HG02943 (cell line): ENCODE results near the gene CCDC194.
A peak's percentile ranks its signal among the peaks of the same experiment; 100 is the strongest.
"Not testable (repeated sequence)": the region's sequence is repeated elsewhere in the genome, so short reads cannot be mapped to it uniquely, and the experiment has no call there.

Source experiments
- ATAC-seq: cut with Tn5 transposase; IDR thresholded peaks from one replicate; pipeline ENCODE4 v1.9.1; 2021; ENCODE audit warnings: mild to moderate bottlenecking, low read depth, moderate library complexity; ENCODE audit not compliant: unreplicated experiment

The CCDC194 gene

GRCh38 chr19:17378271-17378670 is 15.7 kb downstream of the CCDC194 start:
- ATAC-seq, result no peak

DNA sequence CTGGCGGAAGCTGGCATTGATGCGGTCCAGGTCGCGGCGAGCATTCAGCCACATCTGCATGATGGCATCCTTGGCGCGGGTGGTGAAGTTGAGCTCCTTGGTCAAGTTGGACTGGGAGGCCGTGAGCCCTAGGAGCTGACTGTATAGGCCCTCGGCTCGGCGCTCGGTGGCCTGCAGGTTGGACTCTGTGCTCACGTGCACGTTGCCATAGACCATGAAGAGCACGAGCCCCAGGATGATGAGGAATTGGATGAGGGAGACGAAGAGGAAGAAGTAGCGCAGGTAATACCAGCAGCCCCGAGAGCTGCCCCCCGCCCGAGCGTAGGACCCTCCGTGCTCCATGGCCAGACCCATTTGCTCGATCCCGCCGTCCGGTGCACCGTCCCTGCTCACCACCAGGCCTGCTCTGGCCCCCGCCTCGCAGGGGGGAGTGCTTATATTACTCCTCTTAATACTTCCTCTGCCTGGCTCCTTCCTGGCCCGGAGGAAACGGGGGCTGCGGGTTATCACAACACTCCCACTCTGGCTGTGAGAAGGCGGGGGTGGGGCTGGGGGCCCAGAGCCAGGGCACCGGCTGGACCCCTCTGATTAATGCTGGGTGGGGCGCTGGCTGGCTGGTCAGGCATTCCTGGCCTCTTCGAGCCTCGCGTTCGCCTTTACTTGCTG is 16.9 kb downstream of the CCDC194 start, which contains the start of gene PLVAP:
PLVAP (minus strand) TSS at position 408 of the 666 bp plus-strand sequence; CDS start at position 354, 54 bp downstream.
- ATAC-seq, result no peak

DNA sequence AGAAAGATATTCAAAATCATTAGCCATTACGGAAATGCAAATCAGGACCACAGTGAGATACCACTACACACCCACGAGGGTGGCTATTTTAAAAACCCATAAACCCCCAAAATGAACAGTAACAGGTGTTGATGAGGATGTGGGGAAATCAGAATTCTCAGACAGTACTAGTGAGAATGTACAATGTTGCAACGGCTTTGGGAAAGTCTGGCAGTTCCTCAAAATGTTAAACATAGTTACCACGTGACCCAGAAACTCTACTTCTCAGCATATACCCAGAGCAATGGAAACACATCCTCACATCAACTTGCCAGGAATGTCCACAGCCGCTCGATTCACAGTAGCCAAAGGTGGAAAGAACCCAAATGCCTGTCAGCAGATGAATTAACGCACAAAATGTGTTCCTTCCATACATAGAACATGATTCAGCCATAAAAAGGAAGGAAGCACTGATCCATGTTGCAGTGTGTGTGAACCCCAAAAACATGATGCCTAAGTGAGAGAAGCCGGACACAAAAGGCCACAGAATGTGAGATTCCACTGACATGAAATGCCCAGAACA is 23.9 kb downstream of the CCDC194 start:
- peak; percentile 67 for ATAC-seq

GRCh38 chr19:17365361-17365760 is 28.6 kb downstream of the CCDC194 start:
- ATAC-seq, result no peak

DNA sequence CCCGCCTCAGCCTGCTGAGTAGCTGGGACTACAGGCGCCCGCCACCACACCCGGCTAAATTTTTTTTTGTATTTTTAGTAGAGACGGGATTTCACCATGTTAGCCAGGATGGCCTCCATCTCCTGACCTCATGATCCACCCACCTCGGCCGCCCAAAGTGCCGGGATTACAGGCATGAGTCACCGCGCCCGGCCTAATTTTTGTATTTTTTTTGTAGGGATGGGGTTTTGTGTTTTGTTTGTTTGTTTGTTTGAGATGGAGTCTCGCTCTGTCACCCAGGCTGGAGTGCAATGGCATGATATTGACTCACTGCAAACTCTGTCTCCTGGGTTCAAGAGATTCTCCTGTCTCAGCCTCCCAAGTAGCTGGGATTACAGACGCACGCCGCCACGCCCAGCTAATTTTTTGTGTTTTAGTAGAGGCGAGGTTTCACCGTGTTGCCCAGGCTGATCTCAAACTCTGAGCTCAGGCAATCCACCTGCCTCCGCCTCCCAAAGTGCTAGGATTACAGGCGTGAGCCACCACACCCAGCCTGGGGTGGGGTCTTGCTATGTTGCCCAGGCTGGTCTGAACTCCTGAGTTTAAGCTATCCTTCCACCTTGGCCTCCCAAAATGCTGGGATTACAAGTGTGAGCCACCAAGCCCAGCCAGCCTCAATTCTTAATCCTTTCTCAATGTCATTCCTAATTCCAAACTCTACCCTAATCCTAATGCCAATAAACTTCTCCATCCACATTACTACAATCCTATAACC is 30.0 kb downstream of the CCDC194 start:
- not testable (repeated sequence) for ATAC-seq

DNA sequence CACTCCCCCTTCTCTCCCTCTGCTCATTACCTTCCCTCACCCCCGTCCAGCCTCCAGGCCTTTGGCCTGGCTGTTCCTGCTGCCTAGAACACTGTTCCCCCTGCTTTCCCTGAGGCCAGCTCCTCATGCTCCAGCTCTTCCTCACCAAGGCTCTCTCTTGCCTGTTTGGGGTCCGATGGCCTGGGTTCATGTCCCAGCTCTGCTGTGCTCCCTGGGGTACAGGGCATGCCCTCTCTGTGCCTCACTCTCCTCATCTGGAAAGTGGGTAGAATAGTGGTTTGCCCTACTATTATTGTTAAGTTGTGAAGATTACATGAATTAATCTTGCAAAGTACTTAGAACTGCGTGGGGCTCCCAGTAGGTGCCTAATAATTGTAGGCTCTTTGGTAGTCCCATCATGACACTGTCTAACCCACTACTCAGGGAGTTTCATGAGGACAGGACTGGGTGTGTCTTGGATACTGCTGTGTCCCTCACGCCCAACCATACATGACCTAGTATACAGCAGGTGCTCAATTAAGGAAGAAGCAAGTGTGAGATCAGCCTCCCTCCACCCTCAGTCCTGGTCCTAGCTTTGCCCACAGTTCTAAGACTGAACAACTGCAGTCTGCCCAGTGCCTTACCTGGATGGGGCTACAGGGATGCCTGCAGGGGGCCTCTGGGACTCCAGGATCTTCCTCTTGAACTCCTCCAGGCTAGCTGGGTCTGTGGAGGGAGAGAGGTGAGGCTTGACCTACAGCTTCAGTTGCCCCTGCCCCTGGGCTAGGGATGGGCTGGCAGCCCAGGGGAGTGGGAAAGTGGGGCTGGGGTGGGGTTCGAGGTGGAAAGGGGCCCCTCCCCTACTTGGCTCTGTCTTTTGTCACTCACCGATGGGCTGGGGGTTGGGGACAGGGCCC is 33.8 kb downstream of the CCDC194 start:
- no peak for ATAC-seq

DNA sequence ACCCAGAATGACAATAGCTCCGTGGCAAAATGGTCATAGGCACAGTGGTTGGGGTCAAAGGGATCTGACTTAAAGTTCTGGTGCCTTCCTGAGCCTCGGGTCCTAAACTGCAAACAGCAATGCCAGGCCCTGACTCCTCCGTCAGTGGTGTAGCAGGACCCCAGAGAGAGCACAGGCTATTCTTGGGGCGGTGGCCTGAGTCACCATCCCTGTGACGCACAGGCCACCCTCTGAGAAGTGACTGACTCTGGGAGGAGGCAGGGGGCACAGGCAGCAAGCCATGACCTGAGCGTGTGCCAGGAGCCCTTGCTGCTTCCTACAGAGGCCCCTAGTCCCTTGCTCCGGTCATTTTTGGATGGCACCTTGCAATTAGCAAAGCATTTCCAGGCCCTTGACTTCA is 35.6 kb downstream of the CCDC194 start:
- ATAC-seq, result no peak

- ATAC-seq, result no peak
These were observed 36.3 kb downstream of the CCDC194 start for GRCh38 chr19:17357724-17358123.

GRCh38 chr19:17357078-17357666 is 36.8 kb downstream of the CCDC194 start:
- ATAC-seq, result no peak

DNA sequence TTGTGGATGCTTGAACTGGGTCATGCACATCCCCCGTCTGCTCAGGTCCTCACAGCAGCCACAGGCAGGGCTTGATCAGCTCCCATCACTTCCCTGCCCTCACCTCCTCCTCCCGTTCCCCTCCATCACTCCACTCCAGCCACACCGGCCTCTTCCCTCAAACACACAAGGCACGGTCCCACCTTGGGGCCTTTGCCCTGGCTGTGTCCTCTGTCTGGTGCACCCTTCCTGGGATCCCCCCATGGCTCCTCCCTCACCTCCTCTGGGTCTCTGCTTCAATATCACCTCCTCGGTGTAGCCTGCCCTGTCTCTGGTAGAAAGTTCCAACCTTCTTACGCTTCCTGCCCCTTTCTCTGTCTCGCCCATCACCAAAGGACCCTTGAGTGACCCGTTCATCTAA is 40.6 kb downstream of the CCDC194 start:
- ATAC-seq, result no peak

DNA sequence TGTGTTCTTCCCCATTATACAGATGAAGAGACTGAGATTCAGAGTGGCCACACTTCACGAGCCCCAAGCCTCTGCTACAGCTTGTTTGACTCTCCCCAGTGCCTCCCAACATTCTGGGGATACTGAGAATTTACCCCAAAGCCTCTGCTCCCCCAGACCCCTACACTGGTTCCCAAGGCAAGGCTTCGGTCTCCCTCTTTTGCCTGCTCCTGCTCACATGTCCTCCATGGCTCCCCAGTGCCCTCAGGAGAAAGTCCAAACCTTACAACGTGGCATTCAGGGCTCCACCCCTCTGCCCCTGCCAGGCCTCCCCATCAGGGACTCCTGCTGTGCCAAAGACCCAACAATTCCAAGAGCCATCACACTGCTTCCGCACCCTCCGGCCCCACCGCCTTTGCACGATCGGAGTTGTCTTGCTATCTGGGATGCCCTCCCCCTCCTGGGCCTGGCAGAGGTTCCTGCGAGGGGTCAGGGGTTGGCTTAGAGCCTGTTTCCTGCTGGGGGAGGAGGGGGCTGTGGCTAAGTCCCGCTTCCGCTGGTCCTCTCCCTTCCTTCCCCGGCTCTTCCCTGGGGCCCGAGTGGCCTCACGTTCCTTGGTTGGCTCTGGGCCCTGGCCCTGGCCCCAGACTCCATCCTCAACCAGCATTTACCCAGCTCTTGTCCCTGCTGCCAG is 41.3 kb downstream of the CCDC194 start:
- no peak for ATAC-seq

DNA sequence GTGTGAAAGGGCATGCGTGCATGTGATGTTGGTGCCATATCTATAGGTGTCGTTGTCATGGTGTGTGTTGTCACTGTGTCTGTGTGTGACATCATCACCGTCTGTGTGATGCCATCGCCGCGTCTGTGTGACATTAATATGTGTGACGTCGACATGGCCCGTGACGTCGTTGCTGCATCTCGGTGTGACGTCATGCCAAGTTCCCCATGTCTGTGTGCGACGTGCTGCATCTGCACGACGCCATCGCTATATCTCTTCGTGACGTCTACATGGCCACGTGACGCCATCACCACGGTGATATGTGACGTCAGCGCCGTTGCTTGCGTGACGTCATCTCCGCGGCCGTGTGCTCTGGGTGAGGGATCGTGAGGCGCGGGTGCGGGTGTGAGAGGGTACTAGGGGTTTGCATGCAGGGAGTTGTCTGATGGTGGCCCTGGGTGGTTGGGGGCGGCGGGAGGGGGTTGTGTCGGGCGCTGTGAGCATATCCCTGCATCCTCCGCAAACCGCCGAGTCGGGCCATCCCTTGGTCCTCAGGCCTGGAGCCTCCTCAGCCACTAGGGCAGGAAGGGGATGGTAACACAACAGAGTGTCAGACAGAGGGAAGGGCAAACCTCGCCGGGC is 42.1 kb downstream of the CCDC194 start:
- no peak for ATAC-seq

DNA sequence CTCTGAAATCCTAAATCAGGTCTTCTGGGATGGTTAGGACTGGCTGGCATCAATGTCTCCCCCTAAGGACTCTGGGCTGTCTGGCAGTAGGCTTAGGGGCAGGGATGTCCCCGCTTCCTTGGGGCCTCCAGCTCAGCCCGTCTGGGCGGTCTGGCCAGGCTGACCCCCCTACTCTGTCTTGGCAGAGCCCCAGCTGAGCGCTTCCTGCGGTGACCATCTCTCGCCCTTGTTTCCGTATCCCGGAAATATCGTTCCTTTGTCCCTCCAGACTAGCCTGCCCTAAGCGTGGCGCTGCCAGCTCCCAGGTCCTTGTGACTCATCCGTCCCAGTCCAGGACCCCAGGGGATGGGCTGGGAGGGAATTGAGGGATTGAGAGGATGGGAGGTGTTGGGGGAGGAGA is 45.3 kb downstream of the CCDC194 start:
- ATAC-seq, result no peak

DNA sequence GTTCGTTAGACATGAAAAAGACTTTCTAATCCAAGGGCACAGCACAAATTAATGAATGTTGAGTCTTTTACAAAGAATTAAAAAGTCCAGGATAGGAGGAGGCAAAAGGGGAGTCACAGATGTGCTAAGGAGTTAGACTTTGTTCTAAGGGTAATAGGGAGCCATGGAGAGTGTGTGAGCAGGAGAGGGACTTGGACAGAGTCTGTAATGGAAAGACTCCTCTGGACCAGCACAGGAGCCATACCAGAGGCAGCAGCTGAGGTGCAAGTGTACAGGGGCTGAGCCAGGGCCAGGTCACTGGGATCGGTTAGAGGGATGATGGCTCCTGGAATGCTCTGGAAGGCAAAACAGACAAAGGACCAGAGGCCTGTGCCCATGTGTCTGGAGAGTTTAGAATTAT is 46.1 kb downstream of the CCDC194 start:
- no peak for ATAC-seq

DNA sequence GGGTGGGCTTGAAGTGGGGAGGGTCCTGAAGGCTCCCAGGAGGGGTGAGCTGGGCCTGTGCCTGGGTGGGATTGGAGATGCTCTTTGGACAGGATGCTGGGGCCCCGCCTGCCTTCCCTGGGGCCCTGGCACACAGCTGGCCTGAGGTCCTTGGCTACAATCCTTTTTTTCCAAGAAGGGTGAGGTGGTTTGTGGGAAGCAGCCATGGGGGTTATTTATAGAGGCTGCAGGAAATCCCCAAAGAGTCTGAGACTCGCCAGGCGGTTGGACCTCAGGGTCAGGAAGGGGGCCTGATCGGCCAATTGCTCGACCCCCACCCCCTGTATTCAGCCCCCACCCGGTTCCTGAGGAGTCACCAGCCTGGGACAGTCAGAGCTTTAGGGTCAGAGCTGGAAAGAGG is 46.6 kb downstream of the CCDC194 start:
- no peak for ATAC-seq

- ATAC-seq, result no peak
These were observed 47.8 kb downstream of the CCDC194 start for GRCh38 chr19:17346109-17346671.

- no peak for ATAC-seq
These were observed 52.2 kb downstream of the CCDC194 start for GRCh38 chr19:17341845-17342244.

DNA sequence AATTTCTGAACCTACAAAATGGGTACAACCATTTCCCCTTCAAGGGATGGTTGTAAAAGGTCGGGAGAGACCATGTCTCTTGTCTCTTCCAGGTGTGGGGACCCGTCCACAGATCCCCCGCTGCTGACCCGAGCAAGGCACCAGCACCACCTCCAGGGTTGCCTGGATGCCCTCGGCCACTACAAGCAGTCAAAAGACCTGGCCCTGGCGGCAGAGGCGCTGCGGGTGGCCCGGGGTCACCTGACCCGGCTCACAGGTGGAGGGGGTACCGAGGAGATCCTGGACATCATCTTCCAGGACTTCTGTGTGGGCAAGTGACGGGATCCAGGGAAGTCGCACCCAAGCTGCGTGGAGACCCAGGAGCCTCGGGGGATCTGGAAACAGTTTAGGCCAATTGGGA is 52.6 kb downstream of the CCDC194 start:
- ATAC-seq, result no peak

DNA sequence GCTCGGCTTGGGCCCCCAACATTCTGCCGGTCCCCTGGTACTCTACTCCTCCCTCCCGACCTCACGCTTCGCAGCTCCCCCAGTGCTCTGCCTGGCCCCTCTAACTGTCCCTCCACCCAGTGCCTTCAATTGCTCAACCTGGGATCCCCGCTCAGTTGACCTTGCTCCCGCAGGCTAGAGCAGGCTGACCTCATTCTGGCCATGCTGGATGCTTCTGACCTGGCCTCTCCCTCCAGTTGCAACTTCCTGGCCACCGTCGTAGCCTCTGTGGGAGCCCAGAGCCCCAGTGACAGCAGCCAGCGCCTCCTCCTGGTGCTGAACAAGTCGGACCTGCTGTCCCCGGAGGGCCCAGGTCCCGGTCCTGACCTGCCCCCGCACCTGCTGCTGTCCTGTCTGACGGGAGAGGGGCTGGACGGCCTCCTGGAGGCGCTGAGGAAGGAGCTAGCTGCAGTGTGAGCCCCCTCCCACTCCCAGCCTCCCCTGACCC is 53.1 kb downstream of the CCDC194 start:
- no peak for ATAC-seq
